Activated CD8-positive, alpha-beta memory T cell treated with anti-CD3 and anti-CD28 coated beads for 36 hours (primary cell): ENCODE results near the gene FBXO36. TPM values are rescaled to one million over a fixed set of nuclear protein-coding genes. Genes with fewer than 3 reads are reported as not detected.
"Not testable (repeated sequence)": the region's sequence is repeated elsewhere in the genome, so short reads cannot be mapped to it uniquely, and the experiment has no call there.

ENCODE experiments used
- CTCF ChIA-PET: fragments of 350-600 bp; sonication (Branson Sonifier 250); formaldehyde crosslinking; loops from one replicate; lab custom pipeline; 2021; ENCODE audit warnings: antibody characterized with exemption; lab: Charles Lee
- POLR2A ChIA-PET: fragments of 350-600 bp; sonication (Branson Sonifier 250); formaldehyde crosslinking; loops from one replicate; lab custom pipeline; 2021; ENCODE audit warnings: antibody characterized with exemption; lab: Charles Lee
- total RNA-seq, 2 experiments: library from RNA; stranded (reverse); gene quantifications; one replicate each; pipeline ENCODE4 v1.2.3, GENCODE V29; 2021

FBXO36 gene
- total RNA-seq, result 1 to 10 TPM in 1 of 2 experiments, under 1 TPM in 1; 0.82 to 1.0 TPM

- ChIA-PET CTCF (interaction anchor here (1.5 kb wide), 1 partner anchor 133 kb away, joined by 5 read pairs; no protein-coding TSS in a partner anchor), POLR2A (interaction anchor here (1.8 kb wide), 1 partner anchor 122 kb away, joined by 9 read pairs; no protein-coding TSS in a partner anchor)
Measured at GRCh38 chr2:229922449-229923386, at the start of gene FBXO36. FBXO36 (plus strand) TSS chr2:229922503; CDS start chr2:229922514, 11 bp downstream.

- CTCF ChIA-PET, result no interaction called here
- POLR2A ChIA-PET, result no interaction called here
Measured at GRCh38 chr2:229873123-229873581, 49.2 kb upstream of the FBXO36 start.

GRCh38 chr2:229874647-229875046, 47.7 kb upstream of the FBXO36 start:
- POLR2A ChIA-PET, result no interaction called here
- CTCF ChIA-PET, result interaction anchor here (1.0 kb wide), 1 partner anchor 11 kb away, joined by 4 read pairs; no protein-coding TSS in a partner anchor

GRCh38 chr2:229875549-229875948, 46.8 kb upstream of the FBXO36 start:
- CTCF ChIA-PET, result interaction anchor here (1.0 kb wide), 1 partner anchor 10 kb away, joined by 4 read pairs; no protein-coding TSS in a partner anchor
- POLR2A ChIA-PET, result no interaction called here

GRCh38 chr2:229879191-229879950, 42.9 kb upstream of the FBXO36 start:
- CTCF ChIA-PET, result no interaction called here
- POLR2A ChIA-PET, result no interaction called here

- CTCF ChIA-PET, result no interaction called here
Measured at GRCh38 chr2:229880892-229881586, 41.3 kb upstream of the FBXO36 start.

GRCh38 chr2:229882583-229882982, 39.7 kb upstream of the FBXO36 start:
- CTCF ChIA-PET, result no interaction called here
- POLR2A ChIA-PET, result no interaction called here

More at GRCh38 chr2:229880892-229881586, 41.3 kb upstream of the FBXO36 start:
- POLR2A ChIA-PET, result no interaction called here

- ChIA-PET POLR2A (no interaction called here), CTCF (interaction anchor here (0.9 to 1.2 kb wide), 2 partner anchors 10 to 19 kb away, joined by 3 to 4 read pairs; no protein-coding TSS in a partner anchor)
Measured at GRCh38 chr2:229884775-229885699, 37.3 kb upstream of the FBXO36 start.

GRCh38 chr2:229887441-229887840, 34.9 kb upstream of the FBXO36 start:
- POLR2A ChIA-PET, result no interaction called here

GRCh38 chr2:229888031-229888430, 34.3 kb upstream of the FBXO36 start:
- ChIA-PET CTCF (no interaction called here), POLR2A (no interaction called here)

More at GRCh38 chr2:229887441-229887840, 34.9 kb upstream of the FBXO36 start:
- CTCF ChIA-PET, result no interaction called here

GRCh38 chr2:229889023-229889422, 33.3 kb upstream of the FBXO36 start:
- CTCF ChIA-PET, result no interaction called here
- POLR2A ChIA-PET, result no interaction called here

GRCh38 chr2:229896857-229897256, 25.4 kb upstream of the FBXO36 start:
- CTCF ChIA-PET, result interaction anchor here (1.0 kb wide), 1 partner anchor 14 kb away, joined by 3 read pairs; no protein-coding TSS in a partner anchor
- POLR2A ChIA-PET, result no interaction called here

GRCh38 chr2:229899604-229900003, 22.7 kb upstream of the FBXO36 start:
- CTCF ChIA-PET, result interaction anchor here (1.3 to 2.1 kb wide), 2 partner anchors 11 to 12 kb away, joined by 4 to 6 read pairs; no protein-coding TSS in a partner anchor
- POLR2A ChIA-PET, result interaction anchor here (1.2 kb wide), 1 partner anchor 22 kb away, joined by 3 read pairs; the partner anchor contains the start of gene TRIP12

GRCh38 chr2:229900012-229900411, 22.3 kb upstream of the FBXO36 start:
- CTCF ChIA-PET, result interaction anchor here (2.1 kb wide), 1 partner anchor 11 kb away, joined by 6 read pairs; no protein-coding TSS in a partner anchor
- POLR2A ChIA-PET, result interaction anchor here (1.2 kb wide), 1 partner anchor 22 kb away, joined by 3 read pairs; the partner anchor contains the start of gene TRIP12

- POLR2A ChIA-PET, result not testable (repeated sequence)
- CTCF ChIA-PET, result interaction anchor here (2.1 kb wide), 1 partner anchor 10 kb away, joined by 6 read pairs; no protein-coding TSS in a partner anchor
Measured at GRCh38 chr2:229900514-229900913, 21.8 kb upstream of the FBXO36 start.

GRCh38 chr2:229901819-229902218, 20.5 kb upstream of the FBXO36 start:
- ChIA-PET POLR2A (no interaction called here), CTCF (no interaction called here)

GRCh38 chr2:229903037-229903436, 19.3 kb upstream of the FBXO36 start:
- ChIA-PET CTCF (no interaction called here), POLR2A (no interaction called here)
